HepG2 (cell line): ENCODE measurements around the gene SSBP2.

Experiments used
- EZH2 ChIP-seq: conservative IDR thresholded peaks from 2 replicates; pipeline ENCODE4 v1.6.1; 2012; ENCODE audit warnings: mild to moderate bottlenecking, low read depth, low read length, moderate library complexity
- TBP ChIP-seq: sonication (generic); formaldehyde crosslinking; IDR thresholded peaks from 2 replicates; pipeline ENCODE4 v1.5.0; 2020; ENCODE audit warnings: missing genetic modification reagents
- ZBTB42 ChIP-seq: sonication (generic); formaldehyde crosslinking; IDR thresholded peaks from 2 replicates; pipeline ENCODE4 v1.5.0; 2020; ENCODE audit warnings: mild to moderate bottlenecking, missing genetic modification reagents
- ZNF747 ChIP-seq: sonication (generic); formaldehyde crosslinking; IDR thresholded peaks from 2 replicates; pipeline ENCODE4 v1.8.1; 2023; ENCODE audit warnings: missing genetic modification reagents, mild to moderate bottlenecking, borderline replicate concordance
- TF ChIP-seq, protein P1 (sequence below): sonication (generic); formaldehyde crosslinking; IDR thresholded peaks from 2 replicates; pipeline ENCODE4 v1.4.0; 2020; ENCODE audit warnings: missing genetic modification reagents
- TF ChIP-seq, protein P2 (sequence below): sonication (generic); formaldehyde crosslinking; IDR thresholded peaks from 2 replicates; pipeline ENCODE4 v1.4.0; 2020; ENCODE audit warnings: missing genetic modification reagents, borderline replicate concordance
- TF ChIP-seq, protein P3 (sequence below): sonication (generic); formaldehyde crosslinking; IDR thresholded peaks from 2 replicates; pipeline ENCODE4 v1.5.1; 2020; ENCODE audit warnings: mild to moderate bottlenecking, missing genetic modification reagents, borderline replicate concordance

DNA sequence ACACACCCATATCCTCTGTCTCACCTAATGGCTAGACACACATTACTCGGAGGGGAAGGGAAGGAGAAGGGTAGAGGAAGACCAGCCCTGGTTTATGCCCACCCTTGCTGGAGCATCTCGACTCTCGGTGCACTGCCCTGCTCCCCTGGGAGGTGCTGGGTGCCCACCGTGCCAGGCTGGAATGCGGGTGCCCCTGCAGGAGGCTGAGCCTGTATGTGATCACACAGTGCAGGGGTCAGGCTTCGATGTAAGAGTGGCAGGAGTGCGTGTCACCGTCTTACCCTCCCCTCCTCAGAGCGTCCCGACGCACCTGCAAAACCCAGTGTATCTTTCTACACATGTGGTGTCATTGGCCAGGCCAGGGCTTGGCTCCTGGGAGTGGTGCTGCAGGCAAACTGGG is 349.6 kb downstream of the SSBP2 start:
- TF ChIP-seq ZBTB42 (CRISPR knock-in tag) (no peak), TBP (CRISPR knock-in tag) (no peak), EZH2 (no peak), ZNF747 (CRISPR knock-in tag) (no peak)
- TF ChIP-seq, protein P1, sequence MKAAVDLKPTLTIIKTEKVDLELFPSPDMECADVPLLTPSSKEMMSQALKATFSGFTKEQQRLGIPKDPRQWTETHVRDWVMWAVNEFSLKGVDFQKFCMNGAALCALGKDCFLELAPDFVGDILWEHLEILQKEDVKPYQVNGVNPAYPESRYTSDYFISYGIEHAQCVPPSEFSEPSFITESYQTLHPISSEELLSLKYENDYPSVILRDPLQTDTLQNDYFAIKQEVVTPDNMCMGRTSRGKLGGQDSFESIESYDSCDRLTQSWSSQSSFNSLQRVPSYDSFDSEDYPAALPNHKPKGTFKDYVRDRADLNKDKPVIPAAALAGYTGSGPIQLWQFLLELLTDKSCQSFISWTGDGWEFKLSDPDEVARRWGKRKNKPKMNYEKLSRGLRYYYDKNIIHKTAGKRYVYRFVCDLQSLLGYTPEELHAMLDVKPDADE (CRISPR knock-in tag) = no peak
- TF ChIP-seq, protein P2, sequence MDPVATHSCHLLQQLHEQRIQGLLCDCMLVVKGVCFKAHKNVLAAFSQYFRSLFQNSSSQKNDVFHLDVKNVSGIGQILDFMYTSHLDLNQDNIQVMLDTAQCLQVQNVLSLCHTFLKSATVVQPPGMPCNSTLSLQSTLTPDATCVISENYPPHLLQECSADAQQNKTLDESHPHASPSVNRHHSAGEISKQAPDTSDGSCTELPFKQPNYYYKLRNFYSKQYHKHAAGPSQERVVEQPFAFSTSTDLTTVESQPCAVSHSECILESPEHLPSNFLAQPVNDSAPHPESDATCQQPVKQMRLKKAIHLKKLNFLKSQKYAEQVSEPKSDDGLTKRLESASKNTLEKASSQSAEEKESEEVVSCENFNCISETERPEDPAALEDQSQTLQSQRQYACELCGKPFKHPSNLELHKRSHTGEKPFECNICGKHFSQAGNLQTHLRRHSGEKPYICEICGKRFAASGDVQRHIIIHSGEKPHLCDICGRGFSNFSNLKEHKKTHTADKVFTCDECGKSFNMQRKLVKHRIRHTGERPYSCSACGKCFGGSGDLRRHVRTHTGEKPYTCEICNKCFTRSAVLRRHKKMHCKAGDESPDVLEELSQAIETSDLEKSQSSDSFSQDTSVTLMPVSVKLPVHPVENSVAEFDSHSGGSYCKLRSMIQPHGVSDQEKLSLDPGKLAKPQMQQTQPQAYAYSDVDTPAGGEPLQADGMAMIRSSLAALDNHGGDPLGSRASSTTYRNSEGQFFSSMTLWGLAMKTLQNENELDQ (CRISPR knock-in tag) = no peak
- TF ChIP-seq, protein P3, sequence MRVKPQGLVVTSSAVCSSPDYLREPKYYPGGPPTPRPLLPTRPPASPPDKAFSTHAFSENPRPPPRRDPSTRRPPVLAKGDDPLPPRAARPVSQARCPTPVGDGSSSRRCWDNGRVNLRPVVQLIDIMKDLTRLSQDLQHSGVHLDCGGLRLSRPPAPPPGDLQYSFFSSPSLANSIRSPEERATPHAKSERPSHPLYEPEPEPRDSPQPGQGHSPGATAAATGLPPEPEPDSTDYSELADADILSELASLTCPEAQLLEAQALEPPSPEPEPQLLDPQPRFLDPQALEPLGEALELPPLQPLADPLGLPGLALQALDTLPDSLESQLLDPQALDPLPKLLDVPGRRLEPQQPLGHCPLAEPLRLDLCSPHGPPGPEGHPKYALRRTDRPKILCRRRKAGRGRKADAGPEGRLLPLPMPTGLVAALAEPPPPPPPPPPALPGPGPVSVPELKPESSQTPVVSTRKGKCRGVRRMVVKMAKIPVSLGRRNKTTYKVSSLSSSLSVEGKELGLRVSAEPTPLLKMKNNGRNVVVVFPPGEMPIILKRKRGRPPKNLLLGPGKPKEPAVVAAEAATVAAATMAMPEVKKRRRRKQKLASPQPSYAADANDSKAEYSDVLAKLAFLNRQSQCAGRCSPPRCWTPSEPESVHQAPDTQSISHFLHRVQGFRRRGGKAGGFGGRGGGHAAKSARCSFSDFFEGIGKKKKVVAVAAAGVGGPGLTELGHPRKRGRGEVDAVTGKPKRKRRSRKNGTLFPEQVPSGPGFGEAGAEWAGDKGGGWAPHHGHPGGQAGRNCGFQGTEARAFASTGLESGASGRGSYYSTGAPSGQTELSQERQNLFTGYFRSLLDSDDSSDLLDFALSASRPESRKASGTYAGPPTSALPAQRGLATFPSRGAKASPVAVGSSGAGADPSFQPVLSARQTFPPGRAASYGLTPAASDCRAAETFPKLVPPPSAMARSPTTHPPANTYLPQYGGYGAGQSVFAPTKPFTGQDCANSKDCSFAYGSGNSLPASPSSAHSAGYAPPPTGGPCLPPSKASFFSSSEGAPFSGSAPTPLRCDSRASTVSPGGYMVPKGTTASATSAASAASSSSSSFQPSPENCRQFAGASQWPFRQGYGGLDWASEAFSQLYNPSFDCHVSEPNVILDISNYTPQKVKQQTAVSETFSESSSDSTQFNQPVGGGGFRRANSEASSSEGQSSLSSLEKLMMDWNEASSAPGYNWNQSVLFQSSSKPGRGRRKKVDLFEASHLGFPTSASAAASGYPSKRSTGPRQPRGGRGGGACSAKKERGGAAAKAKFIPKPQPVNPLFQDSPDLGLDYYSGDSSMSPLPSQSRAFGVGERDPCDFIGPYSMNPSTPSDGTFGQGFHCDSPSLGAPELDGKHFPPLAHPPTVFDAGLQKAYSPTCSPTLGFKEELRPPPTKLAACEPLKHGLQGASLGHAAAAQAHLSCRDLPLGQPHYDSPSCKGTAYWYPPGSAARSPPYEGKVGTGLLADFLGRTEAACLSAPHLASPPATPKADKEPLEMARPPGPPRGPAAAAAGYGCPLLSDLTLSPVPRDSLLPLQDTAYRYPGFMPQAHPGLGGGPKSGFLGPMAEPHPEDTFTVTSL = no peak
